T1000 (cell line): ENCODE results near the gene TPT1.
A peak's percentile ranks its signal among the peaks of the same experiment; 100 is the strongest.

Experiments
- DNase-seq: peaks from one replicate; lab custom pipeline; 2025; ENCODE audit warnings: mixed read lengths; lab: John Stamatoyannopoulos, UW

Gene TPT1

DNA sequence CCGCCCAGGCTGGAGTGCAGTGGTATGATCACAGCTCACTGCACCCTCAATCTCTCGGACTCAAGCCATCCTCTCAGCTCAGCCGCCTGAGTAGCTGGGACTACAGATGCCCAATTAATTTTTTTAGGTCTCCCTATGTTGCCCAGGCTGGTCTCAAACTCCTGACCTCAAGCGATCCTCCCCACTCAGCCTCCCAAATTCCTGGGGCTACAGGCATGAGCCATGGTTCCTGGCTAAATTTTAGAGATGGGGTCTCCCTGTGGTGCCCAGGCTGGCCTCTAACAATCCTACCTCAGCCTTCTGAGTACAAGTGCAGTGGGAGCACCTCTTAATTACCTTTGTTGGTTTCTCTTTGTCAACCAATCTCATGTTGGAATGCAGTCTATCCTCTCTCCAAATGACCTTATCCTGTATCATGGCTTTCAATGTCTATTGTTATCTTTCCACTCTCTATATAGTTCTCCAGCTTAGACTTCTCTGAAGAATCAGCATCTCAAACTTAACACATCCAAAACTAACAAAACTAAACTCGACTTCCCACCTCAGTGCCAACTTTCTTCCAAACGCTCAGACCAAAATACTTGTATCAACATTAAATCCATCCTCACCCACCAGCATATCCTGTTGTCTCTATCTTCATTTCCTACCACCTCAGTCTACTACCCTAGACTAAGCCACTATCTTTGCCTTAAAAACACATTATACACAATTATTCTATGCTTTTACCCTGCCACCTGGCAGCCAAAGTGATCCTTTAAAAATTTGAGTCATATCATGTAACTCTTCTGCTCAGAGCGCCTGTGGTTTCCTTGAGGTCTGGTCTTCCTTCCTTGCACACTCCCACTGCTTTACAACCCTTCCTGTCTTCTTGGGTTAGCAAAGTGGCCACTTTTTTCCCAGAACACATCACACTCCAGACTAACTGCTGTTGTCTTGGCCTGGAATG, 6.7 kb downstream of the TPT1 start:
- no peak for DNase-seq

DNA sequence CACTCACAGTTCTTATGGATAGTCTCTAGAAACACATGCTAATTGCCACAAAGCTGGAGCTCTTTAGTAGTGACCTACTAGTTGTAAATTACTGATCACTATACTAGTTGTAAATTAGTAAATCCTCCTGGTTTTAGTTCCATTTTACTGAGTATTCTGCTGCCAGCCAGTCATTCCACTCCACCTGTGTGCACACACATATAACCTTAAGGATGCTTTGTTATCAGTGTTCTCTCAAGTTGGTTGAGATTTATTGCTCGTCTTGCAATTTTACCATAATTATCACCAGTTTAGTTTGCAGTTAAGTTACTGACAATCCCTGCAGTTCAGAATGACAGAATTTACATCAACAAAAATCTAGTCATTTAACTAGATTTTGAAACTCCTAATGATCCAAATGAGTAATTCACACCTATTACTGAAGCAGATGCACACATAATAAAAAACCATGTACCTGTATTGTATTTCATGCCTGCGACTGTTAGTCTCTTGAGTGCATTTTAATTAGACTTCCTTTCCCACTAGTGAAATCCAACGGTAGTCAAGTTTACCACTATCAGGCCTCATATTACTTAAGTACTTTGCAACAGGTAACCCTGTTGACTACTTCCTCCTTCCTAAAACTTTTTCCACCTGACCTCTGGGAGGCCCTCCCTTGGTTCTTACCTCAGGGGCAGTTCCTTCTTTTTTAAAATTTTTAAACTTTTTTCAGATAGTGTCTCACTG, 7.6 kb downstream of the TPT1 start:
- no peak for DNase-seq

DNA sequence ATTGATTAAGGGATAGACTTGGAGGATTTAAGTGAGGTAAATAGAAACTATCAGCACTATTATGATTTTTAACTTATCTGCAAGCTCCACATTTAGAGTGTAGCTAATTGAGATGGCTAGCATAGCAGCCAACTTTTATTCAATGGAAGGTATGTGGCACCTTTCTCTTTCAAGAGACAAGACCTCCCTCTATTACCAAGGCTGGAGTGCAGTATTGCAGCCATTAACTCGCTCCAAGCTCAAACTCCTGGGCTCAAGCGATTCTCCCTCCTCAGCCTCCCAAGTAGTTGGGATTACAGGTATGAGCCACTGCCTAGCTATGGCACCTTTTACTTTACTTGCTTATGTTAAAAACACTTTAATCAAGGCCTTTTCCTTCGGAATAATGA, 8.2 kb downstream of the TPT1 start:
- DNase-seq = no peak

DNA sequence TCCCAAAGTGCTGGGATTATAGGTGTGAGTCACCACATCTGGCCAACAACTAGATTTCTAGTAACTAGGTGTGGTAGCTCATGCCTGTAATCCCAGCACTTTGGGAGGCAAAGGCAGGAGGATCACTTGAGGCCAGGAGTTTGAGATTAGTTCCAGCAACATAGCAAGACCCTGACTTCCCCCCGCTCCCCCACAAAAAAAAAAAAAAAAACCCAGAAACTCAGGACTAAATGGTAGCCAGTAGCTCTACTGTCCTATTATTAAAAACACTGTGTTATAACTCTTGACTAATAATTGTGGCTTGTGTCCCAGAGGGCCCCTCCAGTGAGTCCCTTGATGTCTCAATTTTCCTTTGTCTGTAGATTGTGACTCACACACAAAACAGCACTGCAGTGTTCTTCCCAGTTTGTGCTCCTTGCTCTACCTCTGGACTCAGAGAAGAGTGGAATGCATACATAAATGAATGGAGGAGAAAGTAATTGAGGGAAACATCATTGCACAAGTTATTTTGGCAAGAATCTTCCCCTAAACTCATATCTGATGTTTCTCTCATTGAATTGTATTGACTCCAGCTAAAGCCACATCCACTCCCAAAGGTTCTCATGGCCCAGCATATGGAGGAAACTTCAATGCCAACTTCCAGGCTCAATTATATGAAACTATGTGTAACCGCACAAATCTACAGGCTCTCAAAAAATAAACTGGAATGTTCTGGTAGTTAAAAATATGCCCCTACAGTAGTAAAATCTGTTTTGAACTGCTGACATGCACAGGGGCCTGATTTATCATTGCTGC, 8.8 kb downstream of the TPT1 start:
- DNase-seq = peak; percentile 4

DNA sequence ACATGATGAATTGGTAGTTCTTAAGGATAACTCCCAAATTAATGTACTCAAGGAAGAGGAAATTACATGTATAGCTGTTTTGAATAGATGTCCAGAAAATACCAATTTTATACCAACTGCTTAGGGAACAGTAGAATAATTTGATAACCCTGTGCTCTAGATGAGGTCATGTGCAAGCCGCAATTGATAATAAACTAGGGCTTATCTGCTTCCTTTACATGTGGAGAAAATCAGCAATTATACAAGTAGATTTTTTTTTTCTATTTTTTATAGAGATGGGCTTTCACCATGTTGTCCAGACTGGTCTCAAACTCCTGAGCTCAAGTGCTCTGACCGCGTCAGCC, 9.3 kb downstream of the TPT1 start:
- no peak for DNase-seq

DNA sequence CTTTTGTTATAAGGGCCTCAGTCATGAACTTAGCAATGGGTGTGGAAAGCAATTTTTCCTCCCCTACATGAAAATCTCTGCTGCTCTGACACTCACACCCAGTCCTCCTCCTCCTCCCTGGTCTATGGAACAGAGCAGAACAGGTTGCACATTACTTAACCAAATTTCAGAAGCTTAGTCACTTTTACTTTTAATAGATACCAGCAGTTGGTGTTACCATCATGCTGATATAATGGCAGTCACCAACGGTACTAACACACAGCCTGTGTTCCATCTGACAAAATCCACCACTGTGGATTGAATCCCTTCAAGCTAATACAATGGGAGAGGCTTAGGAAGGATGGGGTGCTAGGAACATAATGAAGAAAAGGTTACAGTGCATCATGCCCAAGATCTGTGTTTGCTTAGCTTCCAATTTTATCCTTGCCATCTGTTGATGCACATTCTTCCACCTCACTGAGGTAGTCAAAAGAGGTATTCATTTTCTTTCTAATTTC, 9.8 kb downstream of the TPT1 start:
- no peak for DNase-seq

DNA sequence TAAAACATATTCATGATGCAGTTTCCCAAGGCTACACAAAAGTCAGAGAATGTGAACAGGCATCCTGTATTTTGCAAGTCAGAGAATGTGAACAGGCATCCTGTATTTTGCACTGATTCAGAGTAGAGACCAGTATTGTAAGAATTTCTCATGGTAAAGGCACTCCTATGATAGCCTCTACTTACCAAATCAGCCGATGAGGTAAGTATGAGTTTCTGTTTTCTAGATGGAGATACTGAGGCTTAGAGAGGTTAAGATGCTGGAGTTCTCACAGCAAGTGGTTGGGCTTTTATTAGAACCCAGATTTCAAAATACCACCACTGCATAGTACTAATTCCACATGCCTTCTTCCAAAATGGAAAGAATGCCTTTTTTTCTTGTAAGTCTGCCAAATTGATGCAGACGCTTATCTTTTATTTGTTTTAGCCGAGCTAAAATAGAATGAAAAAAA, 12.3 kb downstream of the TPT1 start:
- no peak for DNase-seq

DNA sequence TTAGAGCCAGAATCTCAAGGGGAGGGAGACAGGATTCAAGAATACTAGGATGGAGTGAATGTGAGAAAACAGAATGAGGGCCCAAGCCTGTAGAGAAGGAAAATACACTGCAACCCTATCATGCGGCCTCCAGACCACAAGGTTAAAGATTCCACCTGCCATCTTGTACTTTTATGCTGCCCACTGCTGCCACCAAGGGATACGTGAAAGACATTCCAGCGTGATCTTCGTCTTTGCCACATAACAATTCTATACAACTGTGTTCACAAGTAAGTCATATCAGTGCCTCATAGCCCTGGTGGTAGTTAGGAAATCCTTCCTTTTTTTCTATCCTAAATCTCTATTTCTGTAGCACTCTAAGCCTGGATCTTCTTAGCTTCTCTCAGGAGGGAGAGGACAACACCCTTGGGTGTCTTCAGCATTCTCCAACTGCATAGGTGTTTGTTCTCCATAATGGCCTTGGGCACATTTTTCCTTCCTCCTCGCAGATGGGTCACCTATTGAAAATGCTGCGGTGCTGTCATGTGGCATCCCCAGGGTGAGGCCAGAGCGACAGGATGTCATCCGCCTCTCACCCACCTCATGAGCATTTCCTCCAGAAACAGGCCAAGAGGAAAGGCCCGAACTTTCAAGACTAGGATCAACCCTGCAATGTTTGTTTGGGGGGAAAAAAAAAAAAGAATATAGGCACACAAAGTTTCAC, 13.6 kb downstream of the TPT1 start:
- DNase-seq = no peak

DNA sequence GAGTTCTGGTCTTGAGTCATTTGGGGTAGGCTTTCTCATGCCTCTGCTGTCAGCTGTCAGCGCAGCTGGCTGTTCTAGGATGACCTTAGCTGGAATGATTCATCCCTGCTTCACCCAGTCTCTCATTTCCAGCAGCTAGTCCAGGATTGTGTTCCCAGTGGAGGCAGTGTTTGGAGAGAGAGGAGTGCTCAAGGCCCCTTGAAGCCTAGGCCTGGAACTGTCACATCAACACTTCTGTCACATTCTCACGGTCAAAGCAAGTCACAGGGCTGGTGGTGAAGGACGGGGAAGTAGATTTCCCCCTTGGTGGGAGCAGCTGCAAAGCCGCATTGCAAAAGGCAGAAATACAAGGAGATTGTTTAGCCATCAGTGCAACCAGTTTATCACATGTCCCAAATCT, 15.2 kb downstream of the TPT1 start:
- DNase-seq = no peak

DNA sequence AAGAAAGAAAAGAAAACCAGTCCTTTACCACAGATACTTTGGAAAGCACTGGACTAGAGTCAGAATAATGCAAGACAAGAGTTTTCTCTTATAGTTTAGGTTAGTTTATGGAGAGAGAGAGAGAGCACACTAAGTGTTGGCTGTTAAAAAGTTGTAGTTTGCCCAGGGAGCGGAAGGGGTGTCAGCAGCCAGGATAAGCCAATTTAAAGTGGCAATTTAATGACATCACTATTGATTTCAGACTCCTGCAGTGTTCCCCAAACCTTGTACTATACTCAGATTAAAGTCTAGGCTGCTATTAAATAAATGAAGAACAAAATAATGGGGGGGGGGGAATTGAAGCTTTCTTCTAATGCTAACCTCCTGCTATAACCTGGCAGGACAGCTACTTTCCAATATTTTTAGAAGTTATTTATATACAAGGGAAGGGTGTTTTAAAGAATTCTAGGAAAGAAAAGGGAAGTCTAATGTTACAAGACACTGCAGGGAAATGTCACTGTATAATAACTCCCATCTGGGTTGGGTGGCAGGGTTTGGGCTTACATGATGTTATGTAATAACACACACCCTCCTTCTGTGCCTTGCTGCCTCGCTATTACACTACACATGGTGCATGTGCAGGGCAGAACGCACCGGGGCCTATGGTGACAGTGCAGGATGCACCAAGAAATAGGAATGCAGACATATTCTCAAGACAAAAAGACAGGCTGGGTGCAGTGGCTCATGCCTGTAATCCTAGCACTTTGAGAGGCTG, 19.9 kb downstream of the TPT1 start:
- DNase-seq = no peak

DNA sequence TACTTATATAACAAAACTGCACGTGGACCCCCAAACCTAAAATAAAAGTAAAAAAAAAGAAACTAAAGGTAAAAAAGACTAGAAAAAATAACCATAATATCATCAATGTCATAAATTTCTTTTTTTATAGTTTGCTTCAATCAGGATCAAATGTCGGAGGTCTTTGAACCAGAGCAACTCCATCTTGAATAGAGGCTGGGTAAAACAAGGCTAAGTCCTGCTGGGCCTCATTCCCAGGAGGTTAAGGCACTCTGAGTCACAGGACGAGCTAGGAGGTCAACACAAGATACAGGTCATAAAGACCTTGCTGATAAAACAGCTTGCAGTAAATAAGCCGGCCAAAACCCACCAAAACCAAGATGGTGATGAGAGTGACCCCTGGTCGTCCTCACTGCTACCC, 24.0 kb downstream of the TPT1 start:
- no peak for DNase-seq

DNA sequence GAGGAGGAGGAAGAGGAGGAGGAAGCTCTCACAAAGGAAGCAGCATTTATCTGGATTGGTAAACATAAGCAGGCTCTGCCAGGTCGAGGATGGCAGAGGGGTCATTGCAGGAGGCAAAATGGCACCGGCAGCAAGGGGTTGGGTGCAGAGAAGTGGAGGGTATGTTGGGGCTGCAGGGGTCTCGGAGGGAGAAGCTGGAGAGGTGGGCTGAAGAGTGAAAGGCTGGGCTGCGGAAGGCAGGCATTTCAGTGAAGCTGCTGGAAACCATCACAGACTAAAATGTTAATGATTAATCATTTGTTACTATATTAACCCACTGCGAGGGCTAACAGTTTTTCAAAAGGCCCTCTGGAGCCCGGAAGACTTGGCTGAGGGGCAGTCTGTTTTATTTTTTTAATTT, 24.6 kb downstream of the TPT1 start:
- no peak for DNase-seq

DNA sequence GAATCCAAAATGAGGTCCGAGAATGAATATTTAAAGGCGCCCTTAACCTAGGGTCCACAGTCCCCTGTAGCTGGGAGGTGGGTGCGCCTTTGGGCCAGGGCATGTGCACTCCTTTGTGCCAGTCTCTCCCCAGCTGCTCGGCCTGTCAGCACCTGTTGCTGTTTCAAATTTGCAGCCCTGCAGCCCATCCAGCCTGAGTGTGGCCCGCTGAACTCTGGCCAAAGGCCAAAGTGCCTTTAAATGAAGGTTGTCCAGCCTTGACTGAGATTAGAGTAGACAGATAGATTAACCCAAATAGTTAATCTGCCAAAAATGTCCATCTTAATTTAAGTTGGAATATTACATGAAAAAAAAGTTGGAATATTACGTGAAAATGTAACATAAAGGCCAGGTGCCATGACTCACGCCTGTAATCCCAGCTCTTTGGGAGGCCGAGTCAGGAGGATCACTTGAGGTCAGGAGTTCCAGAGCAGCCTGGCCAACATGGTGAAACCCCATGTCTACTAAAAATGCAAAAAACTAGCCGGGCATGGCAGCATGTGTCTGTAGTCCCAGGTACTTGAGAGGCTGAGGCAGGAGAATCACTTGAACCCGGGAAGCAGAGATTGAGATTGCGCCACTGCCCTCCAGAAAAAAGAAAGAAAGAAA, 25.3 kb downstream of the TPT1 start:
- DNase-seq = no peak

DNA sequence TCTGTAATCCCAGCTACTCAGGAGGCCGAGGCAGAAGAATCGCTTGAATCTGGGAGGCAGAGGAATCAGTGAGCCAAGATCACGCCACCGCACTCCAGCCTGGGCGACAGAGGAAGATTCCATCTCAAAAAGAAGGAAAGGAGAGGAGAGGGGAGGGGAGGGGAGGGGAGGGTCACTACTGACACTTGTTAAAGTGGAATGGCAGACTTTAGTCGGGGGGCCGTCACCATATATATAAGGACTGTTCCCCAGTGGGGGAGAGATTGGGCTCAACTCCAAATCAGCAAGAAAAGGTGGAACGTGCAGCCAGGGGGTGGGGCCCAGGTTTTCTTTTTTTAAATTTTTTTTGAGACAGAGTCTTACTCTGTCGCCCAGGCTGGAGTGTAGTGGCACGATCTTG, 26.2 kb downstream of the TPT1 start:
- no peak for DNase-seq

DNA sequence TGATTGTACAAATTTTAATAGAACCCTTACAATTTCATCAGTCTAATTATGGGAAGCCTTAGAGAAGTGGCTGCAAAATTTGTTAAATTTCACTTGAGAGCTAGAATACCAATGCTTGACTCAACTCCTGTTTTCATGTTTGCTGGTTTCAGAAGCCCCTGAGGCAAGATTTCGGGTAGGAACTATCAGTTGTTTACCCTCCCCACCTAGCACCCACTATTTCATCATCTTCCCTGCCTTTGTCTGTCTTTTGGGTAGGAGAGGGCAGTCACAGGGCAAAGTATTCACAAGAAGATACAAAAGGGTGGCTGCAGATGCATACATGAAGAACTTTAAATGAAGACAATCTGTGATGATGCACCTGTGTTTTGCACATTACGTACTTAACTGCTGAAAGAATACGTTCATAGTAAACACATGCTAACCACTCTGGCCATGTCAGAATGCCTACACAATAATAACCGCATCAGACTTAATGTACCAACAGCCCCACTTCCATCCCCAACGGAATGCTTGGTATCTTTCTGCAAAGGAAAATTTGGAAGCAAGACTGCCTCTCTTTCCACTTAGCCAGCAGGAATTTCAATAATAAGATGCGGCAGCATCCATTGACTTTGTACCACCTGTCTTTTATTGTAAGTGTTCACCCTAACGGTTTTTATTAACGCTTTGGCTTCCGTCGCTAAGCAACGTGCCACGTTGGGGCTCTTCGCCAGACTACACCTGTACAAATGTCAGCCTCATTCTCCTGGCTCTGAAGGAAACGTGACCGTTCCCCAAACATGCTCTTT, 30.4 kb downstream of the TPT1 start:
- no peak for DNase-seq

DNA sequence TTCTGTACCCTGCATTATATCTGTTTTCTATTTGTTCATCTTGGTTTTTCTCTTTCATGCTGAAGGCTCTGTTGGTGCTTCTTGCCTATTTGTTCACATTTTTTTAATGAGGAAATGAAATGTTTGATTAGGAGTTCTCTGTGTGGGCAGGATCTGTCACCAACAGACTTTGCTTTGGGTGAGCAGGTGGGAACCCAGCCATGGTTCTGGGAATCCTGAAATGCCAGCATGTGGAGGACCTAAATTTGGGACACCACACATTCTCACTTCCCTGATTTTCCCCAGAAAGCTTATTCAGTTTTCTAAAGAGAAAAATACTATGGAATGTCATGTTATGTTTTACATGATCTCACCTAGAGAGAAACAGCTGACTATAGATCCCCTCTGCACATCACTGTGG, 34.0 kb downstream of the TPT1 start:
- no peak for DNase-seq

DNA sequence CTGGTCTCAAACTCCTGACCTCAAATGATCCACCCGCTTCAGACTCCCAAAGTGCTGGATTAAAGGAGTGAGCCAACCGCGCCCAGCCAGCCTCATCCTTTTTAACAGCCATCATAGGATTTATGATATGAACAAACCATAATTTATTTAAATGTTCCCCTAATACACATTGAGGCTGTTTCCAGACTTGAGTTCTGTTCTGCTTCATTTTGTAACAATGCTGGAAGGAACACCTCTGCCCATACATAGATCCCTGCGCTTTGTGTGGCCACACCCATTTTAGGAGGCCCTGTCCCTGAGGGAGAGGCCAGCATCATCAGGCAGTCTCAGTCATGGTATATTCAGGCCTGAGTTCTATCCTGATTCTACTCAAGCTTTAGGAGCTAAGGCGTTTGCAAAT, 35.9 kb downstream of the TPT1 start:
- no peak for DNase-seq

DNA sequence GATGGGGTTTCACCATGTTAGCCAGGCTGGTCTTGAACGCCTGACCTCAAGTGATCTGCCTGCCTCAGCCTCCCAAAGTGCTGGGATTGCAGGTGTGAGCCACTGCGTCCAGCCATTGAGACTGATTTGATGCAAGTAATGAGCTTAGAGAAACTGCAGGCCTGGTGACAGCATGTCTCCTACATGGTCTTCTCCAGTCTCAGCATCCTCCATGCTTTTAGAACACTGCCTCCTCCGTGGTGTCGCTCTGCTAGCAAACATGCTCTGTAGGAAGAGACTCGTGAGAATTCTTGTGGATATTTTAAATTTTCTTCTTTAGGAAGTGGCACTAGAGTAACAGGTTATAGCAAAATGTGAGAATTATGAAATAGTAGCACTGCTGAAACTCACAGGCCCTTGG, 37.1 kb downstream of the TPT1 start:
- DNase-seq = no peak

DNA sequence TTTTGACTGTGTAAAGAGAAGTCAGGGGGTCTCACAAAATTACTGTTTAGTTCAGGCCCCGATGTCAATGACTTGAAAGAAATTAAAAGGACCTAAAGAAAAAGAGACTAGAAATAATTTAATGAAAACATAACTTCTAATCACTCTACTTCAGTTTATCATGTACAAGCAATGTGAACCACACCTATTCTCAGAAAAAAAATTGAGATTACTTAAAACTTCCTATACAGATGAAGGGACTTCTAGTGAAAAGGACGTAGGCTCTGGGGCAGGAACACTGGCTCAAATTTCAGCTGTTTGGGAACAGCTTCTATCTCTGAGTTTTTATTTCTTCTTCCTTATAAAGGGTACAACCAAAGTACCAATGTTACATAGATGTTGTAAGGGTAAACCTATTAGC, 38.0 kb downstream of the TPT1 start:
- no peak for DNase-seq

DNA sequence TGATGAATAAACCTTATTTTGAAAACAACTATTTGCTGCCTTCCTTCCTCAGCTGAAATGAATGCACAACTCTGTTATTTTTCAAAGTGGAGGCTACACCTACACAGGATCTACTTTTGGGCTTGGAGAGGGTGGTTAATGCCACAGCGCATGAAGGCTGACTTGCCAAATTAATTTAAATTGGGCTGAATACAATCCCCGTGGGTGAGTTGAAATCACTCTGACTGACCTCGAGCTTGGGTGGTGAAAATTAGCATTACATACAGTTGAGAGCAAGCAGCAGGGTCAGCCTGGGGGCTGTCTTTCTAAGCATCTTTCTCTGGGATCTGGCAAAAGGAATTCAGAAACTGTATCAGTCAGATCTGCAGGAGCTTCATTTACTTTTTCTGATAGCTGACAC, 38.5 kb downstream of the TPT1 start:
- no peak for DNase-seq
